HG02943 (cell line): ENCODE measurements around the gene NAA10.
"Not testable (repeated sequence)": the region's sequence is repeated elsewhere in the genome, so short reads cannot be mapped to it uniquely, and the experiment has no call there.

Experiments
- ATAC-seq: cut with Tn5 transposase; IDR thresholded peaks from one replicate; pipeline ENCODE4 v1.9.1; 2021; ENCODE audit warnings: mild to moderate bottlenecking, low read depth, moderate library complexity; ENCODE audit not compliant: unreplicated experiment

Gene NAA10

DNA sequence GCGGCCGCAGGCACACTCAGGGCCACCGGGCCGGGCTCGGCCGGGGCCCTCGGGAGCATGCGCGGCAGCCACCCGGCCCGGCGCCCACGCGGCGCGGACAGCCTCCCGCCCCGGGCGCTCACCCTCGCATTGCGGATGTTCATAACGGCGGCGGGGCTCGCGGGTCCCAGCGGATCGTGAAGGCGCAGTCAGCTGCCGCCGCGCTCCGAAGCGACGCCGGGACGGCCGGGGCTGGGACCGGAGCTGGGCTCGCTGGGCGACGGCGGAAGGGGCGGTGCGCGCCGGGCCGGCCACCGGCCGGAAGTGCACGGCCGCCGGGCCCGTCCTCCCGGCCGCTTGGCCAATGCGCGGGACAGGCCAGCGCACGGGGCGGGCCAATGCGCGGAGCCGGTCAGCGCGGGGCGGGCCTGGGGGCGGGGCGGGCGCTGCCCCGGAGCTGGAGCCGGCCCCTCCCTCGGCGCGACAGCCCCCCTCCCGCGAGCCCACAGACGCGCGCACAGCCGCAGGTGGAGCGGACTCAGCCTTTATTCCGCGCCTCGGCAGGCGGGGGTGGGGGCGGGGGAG, at the start of gene NAA10:
TSS of gene NAA10 (minus strand) at position 276 of the 564 bp plus-strand sequence. CDS start at position 143, 133 bp downstream.
- ATAC-seq = peak; percentile 88

DNA sequence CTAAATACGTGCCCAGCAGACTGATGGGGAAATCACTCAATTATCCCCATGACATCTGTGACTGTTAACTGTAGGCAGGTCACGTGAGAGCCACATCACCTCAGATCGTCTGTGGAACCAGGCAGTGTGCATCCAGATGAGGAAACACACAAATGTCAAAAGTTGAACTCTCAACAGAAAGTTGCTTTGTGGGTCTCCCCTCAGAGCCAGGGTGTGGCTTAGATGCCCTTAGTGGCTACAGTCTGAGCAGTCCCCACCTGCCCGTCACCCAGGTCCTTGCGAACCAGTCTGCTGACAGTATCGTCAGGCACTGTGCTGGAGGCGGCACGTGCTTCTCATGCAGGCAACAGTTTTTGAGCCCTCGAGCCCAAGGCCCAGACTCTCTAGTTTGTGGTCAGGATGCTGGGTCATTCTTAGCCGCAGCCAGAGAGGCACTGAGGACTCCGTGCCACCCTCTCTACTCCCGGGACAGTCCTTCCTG, 48.5 kb upstream of the NAA10 start:
- no peak for ATAC-seq

DNA sequence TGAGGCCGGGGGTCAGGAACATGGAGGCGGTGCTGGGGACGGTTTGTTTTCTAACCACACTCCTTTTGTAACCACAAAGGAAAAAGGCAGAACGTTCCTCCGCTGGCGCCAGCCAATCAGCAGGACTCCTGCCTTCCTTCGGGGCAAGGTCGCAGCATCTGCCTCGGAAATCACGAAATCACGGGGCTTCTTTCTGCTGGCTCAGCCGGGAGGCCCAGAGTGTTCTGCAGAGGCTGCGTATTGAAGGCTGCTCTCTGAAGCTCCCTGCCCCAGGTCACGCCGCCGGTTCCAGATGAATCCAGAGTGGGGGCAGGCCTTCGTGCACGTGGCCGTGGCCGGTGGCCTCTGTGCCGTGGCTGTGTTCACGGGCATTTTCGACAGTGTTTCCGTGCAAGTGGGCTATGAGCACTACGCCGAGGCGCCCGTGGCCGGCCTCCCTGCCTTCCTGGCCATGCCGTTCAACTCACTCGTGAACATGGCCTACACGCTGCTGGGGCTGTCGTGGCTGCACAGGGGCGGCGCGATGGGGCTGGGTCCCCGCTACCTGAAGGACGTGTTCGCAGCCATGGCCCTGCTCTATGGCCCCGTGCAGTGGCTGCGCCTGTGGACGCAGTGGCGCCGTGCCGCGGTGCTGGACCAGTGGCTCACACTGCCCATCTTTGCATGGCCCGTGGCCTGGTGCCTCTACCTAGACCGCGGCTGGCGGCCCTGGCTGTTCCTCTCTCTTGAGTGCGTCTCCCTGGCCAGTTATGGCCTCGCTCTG, 47.1 kb upstream of the NAA10 start:
- no peak for ATAC-seq

DNA sequence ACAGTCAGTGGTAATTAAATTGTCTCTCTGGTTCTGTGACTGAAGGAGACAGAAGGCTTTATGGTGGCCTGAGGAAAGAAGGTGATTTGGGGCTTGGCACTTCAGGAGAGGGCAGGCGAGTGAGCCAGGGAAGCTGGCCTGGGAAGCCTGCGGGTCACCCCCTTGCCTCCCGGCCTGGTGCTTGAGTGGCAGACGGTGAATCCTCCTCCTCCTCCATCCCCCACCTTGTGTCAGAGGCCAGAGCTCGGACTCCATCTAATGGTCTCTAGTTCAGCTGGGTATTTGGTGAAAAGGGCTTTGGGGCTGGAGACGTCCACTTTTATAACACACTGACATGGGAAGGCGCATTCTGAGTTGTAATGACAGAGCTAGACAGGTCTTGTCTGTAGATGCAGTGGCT, 46.4 kb upstream of the NAA10 start:
- no peak for ATAC-seq

DNA sequence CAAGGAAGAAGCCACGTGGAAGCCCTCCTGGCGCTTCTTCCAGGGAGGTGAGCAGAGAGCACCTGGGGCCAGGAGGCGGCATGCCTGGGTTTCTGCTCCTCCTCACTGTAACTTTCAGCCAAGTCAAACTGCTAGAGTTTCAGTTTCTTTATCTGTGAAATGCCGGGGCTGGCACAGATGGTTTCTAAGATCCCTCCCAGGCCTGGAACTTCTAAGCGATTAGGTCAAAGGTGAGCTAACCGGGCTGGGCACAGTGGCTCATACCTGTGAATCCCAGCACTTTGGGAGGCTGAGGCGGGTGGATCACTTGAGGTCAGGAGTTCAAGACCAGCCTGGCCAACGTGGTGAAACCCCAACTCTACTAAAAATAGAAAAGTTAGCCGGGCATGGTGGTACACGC, 45.6 kb upstream of the NAA10 start:
- ATAC-seq = not testable (repeated sequence)

DNA sequence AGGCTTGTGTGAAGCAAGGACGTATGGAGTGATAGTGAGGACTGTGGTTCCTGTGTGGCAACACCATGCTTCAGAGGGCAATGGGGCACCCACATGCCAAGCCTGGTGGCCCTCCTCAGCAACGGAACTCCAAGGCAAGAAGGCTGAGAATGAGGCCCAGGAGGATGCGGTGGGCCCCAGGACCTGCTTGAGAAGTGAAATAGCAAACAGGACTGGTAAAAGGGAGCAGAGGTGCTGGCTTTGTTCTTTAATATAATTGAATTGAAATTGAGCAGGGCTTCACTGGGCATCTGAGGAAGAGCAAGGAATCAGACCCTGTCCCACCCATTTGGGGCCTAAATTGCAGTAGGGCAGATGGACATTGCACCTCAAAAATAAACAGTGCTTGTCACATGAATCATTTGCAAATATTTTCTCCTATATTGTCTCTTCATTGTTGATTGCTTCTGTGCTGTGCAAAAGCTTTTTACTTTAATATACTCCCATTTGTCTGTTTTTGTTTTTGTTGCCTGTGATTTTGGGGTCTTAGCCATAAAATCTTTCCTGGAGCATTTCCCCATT, 40.0 kb upstream of the NAA10 start:
- ATAC-seq = no peak

DNA sequence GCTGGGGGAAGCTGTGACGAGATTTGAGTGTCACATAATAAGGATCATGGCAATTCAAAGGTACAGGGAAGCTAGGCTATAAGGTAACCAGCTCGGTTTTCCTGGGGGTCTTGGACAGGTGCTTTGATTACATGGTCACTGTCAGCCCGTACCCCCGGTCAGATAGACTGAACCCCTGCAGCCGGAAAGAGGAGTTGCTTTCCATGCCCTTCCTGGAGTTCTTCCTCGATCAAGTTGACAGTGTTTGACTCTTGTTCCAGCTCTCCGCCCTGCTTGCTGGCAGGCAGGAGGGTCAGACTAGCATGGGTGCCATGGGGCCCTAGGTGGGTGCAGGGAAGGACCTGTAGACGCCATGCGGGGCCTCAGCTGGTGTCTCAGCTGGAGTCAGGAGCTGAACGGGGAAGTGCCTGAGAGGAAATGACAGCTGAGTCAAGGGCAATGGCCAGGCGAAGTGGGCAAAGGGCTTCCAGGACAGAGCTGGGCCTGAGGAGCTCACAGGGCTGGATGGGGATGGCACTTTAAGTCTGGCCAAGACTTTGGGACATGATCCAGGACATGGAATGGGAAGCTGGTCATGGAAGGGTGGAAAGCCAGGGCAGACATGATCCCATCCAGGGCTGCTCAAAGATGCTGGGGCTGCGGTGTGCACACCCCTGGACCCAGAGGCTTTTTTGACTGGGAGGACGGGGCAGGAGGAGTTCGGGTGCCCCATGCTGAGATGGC, 39.3 kb upstream of the NAA10 start:
- ATAC-seq = no peak

DNA sequence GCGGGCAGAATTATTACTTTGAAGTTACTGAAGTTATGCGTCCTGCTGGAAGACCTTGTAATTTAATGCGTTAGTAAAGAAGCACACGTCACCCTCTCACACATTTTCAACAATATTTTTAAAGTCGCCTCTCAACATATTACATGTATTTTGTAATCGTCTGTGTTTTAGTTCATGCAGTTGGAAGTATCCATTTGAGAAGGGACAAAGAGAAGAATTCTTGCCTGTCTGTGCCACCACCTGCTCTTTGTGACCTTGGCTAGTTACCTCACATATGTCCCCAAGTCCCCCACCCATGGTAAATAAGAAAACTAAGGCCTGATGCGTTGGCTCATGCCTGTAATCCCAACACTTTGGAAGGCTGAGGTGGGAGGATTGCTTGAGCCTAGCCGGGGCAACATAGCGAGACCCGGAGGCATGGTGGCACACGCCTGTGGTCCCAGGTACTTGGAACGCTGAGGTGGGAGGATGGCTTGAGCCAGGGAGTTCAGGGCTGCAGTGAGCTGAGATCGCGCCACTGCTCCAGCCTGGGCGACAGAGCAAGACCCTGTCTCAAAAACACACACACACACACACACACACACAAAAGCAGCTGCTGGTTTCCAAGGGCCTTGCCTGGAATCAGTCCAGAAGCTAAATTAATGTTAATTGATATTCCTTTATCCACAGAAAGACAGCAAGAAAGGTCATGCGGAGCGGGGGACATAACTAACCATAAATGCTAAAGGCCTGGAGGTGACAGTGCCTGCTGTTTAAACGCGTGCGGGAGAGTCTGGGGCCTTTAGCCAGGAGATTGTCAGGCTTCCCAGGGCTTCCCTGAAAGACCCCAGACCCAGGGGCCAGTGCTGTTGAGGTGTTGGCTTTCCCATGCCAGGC, 38.5 kb upstream of the NAA10 start:
- no peak for ATAC-seq

DNA sequence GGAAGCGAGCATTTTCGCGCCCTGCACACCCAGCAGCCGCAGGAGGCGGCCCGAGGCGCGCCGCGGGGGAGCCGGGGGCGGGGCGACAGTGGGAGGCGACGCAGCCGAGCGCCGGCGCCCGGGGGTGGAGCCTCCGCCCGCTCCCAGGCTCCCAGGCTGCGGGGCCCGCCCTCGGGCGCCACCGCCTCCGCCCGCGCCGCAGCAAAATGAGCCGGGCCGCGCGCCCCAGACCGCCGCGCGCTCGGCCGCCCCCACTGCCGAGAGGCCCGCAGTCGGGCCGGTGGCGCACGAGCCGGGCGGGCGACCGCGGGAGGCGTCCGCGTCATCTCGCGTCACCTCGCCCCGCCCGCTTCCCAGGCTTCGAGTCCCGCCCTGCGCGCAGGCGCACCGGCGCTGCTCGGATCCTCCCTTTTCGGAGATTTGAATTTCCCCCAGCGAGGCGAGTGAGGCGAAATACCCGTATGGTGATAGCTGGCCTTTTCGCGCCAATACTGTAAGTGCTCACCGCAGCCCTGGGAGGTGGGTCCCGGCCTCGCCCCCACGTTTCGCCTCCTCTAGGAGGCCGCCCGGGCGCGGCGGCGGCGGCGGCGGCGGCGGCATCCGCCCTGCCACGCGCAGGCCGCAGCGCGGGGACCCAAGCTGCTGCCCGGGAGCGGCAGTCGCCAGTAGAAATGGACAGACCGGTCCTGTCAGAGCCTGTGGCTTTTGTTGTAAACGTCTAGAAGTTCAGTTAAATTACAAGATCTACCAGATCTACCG, 37.7 kb upstream of the NAA10 start, which contains the start of gene TMEM187:
TSS of gene TMEM187 (plus strand) at position 387 of the 759 bp plus-strand sequence. CDS start 9,309 bp downstream, outside the sequence.
- peak; percentile 45 for ATAC-seq

DNA sequence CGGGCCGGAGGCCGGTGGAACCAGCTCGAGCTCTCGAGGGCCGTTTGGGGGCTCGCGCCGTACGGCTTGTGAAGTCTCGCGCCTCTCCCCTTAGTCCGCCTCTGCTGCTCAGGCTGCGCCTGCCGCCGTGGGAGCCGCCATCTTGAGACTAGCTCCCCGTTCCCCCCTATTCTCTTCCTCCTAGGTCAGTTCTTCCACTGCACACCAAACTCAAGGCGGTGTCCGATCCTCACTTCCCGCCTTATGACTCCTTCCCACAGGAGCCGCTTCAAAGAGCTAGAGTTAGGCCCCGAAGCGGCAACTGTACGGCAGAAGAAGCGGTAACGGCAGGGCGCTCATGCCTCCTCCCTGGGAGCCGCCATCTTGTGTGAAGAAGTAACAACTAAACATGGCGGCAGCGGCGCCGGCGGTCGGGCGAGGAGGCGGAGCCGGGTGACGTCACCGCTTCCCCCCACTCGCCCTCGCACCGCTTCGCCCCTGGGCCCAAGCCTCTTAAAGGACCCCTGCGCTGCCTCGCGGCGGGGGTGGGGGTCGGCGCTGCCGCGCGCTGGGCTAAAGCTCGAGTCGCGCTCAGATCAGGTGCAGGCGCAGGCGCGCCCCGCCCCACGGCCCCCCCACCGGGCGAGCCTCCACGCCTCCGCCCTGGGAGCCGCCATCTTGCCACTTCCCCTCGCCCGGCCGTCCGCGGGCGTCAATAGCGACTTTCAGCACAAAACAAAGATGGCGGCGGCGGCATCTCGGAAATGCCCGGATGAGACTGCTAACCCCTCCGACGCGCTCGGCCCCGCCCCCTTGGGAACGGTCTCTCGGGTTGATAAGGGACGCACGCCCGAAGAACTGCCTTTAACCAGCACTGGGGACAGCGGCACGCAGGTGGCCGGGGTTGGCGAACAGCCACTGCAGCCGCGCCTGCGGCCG, 36.9 kb upstream of the NAA10 start, which contains the start of gene HCFC1:
TSS of gene HCFC1 (minus strand) at position 369 of the 918 bp plus-strand sequence. CDS start 978 bp downstream, outside the sequence.
- peak; percentile 43 for ATAC-seq

DNA sequence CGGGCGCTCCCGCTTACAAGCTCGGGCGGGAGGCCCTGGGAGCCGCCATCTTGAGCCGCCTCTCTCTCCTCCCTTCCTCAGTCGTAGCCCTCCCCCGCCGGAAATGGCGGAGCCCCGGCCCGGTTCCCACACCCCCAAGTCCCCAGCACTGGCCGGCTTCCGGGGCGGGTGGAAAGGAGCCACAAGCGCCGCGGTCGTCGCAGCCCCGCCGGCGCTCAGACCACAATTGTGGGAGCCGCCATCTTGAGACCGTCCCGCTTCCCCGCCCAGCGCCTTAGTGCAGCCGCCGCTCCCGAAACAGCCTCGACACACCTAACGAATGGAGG, 36.2 kb upstream of the NAA10 start:
- peak; percentile 45 for ATAC-seq

DNA sequence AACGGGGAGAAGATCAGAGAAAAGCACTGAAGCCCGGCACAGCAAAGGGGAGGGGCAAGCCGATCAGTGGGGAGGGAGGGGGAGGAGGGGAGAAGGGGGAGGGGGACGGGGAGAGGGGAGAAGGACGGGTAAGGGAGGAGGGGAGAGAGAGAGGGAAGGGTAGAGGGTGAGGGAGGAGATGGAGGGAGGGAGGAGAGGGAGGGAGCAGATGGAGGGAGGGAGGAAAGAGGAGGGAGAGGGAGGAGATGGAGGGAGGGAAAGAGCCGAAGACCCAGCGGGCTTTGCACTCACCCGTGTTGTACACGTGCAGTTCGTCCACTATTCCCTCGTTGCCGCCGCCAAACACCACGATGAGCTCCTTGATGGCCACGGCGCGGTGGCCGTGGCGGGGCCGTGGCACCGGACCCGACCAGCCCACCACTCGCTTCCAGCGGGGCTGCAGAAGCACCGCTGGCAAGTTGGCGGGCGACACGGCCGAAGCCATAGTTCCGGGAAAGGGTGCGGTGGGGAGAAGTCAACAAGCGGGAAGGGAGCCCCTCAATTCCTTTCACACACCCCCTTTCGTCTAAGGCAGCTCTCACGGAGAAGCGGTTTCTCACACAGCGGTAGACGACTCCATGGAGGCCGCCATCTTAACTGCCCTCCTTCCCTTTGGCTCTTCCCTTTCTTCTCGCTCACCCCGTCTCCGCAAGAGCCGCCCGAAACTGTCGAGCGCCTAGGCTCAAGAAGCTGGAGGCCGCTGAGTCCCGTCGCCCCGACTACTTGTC, 35.7 kb upstream of the NAA10 start:
- ATAC-seq = peak; percentile 1

DNA sequence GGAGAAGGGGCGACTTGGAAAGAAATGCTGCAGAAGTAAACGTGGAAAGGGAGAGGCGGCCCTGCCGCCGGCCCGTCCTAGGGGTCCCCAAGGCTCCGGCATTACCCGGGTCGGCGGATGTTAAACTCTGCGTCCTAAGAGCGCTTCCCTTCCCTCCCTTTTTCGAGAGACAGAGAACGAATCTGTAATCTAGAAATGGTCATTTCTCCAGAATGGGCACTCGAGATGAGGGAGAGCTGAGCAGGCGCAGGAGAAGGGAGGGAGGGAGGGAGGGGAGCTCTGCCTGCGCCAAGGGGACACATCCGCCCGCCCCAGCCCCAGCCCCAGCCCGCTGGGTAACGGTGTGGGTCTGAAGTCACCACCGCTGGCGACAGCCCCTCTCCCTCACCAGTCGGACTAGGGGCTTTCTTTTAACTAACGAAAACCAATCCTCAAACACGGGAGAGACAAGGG, 35.1 kb upstream of the NAA10 start:
- no peak for ATAC-seq

DNA sequence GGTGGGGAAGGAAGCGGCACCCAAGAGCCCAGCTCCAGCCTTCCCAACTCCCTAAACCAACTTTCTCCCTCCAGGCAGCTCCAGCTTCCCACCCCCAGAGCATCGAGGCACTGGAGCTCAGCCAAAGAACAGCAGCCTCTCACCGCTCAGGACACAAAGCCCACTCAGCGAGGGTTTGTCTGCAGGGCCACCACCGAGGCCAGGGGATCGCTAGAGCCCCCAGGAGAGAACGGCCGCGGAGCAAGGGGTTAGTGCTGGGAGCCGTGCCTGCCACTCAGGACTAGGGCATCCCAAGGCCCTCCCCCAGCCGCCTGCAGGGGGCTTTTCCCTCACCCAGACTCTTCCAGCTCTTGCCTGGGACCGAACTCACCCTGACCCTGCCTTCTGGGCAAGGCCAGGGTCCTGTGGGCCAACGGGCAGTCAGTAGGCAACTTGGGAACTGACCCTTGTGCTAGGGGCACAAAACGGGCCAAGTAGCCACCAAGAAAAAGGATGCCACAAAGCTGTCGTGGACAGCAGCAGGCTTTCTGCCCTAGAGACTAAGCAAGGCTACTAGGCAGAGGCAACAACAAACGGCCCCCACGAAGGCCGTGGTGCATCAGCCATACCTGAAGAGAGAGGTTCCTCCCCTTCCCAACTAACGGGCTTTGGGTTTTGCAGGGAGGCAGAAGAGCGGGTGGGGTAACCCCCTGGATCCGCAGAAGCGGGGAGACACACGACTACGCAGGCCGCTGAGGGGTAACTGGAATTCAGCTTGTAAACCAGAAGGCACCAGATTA, 34.5 kb upstream of the NAA10 start:
- ATAC-seq = no peak

DNA sequence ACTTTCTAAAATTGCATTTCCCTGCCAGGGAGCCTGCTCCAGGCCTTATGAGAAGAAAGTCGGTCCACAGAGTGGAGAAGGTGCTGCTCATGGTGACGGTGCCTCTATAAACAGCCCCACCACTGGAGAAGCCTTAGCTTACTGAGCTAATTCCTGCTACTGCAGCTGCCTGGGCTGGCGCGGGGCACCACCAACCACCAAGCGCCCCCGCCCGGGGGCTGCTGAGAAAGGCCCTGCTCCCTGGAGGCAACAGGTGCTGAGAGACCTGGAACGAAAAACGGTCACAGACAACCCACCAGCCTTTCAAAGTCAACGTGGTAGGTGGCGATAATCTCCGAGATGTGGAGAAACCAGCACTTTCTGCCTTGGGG, 33.9 kb upstream of the NAA10 start:
- ATAC-seq = no peak

DNA sequence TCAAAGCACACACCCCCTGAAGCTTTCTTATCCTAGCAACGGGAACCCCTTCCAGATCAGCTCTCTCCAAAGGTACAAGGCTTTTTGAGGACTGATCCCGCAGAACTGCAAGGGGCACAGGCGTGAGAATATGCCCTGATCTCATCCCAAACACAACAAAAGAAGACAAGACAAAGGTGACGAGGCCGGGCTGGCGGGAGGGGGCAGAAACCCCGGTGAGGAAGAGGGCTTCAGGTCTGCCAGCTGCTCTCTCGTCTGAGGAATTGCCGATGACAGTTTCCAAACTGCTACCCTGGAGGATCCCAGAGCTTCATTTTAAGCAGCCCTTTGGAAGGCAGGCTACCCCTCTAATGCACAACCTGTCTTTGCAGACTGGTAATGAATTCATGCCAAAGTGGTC, 33.4 kb upstream of the NAA10 start:
- no peak for ATAC-seq
